Measurements from ENCODE around the gene GPHN.

The GPHN gene

GRCh38 chr14:66568220-66568619, 60.3 kb downstream of the GPHN start:
- Histone ChIP-seq H2AFZ (ENCODE audit: insufficient read depth, low read length, poor library complexity) (no peak overlapping the region), H3K4me3 (ENCODE audit: low read depth, low read length) (no peak overlapping the region), H3K23ac (ENCODE audit: low read length) (no peak overlapping the region), H2BK5ac (ENCODE audit: low read depth, low read length, poor library complexity) (no peak overlapping the region), H2BK12ac (ENCODE audit: low read length) (no peak overlapping the region), H3K14ac (ENCODE audit: low read length) (no peak overlapping the region), H3K18ac (ENCODE audit: low read length) (no peak overlapping the region), H4K91ac (ENCODE audit: low read depth, low read length) (no peak overlapping the region), H3K79me2 (ENCODE audit: control insufficient read depth, insufficient read depth, low read length, poor library complexity) (no peaks in the 10 kb centered on the region), H2AK5ac (ENCODE audit: low read length) (no peak overlapping the region), H3K9me3 (ENCODE audit: insufficient read depth, low read depth, low read length) (no peaks in the 10 kb centered on the region), H4K8ac (ENCODE audit: low read depth, low read length) (no peak overlapping the region), H3K79me1 (ENCODE audit: low read length) (no peaks in the 10 kb centered on the region), H3K36me3 (ENCODE audit: control insufficient read depth in 1 of 2, insufficient read depth in 2 of 2, low read length in 2 of 2) (no peaks in the 10 kb centered on the region), H3K27ac (ENCODE audit: low read depth, low read length) (no peak overlapping the region), H2BK120ac (ENCODE audit: insufficient read depth, low read length, poor library complexity) (no peak overlapping the region), H3K4me2 (ENCODE audit: low read length) (no peak overlapping the region), H3K4ac (ENCODE audit: low read depth, low read length) (no peak overlapping the region), H3K4me1 (ENCODE audit: control insufficient read depth in 1 of 2, insufficient read depth in 2 of 2, low read length in 2 of 2) (no peaks in the 10 kb centered on the region), H3K9ac (ENCODE audit: low read length) (no peak overlapping the region), H3K27me3 (ENCODE audit: insufficient read depth, low read length) (no peaks in the 10 kb centered on the region), H4K12ac (ENCODE audit: low read depth, low read length) (no peak overlapping the region)
- WGBS (ENCODE audit: extremely low coverage, insufficient coverage, insufficient read length), result no CpG with 5 or more reads among the region's 2 CpGs
- no peak for DNase-seq

GRCh38 chr14:66572826-66573225, 64.9 kb downstream of the GPHN start:
- no CpG with 5 or more reads among the region's 1 CpG for WGBS (ENCODE audit: extremely low coverage, insufficient coverage, insufficient read length)
- Histone ChIP-seq H4K8ac (ENCODE audit: low read depth, low read length) (no peak overlapping the region), H3K18ac (ENCODE audit: low read length) (no peak overlapping the region), H2BK5ac (ENCODE audit: low read depth, low read length, poor library complexity) (no peak overlapping the region), H3K79me1 (ENCODE audit: low read length) (no peaks in the 10 kb centered on the region), H2BK120ac (ENCODE audit: insufficient read depth, low read length, poor library complexity) (no peak overlapping the region), H3K4me2 (ENCODE audit: low read length) (no peak overlapping the region), H4K91ac (ENCODE audit: low read depth, low read length) (no peak overlapping the region), H3K14ac (ENCODE audit: low read length) (no peak overlapping the region), H2AFZ (ENCODE audit: insufficient read depth, low read length, poor library complexity) (no peak overlapping the region), H3K36me3 (ENCODE audit: control insufficient read depth in 1 of 2, insufficient read depth in 2 of 2, low read length in 2 of 2) (peaks cover 0 to 1% of the 10 kb centered on the region in 2 experiments), H2BK12ac (ENCODE audit: low read length) (no peak overlapping the region), H3K23ac (ENCODE audit: low read length) (no peak overlapping the region), H4K12ac (ENCODE audit: low read depth, low read length) (no peak overlapping the region), H3K4ac (ENCODE audit: low read depth, low read length) (no peak overlapping the region), H3K4me1 (ENCODE audit: control insufficient read depth in 1 of 2, insufficient read depth in 2 of 2, low read length in 2 of 2) (no peaks in the 10 kb centered on the region), H3K79me2 (ENCODE audit: control insufficient read depth, insufficient read depth, low read length, poor library complexity) (no peaks in the 10 kb centered on the region), H2AK5ac (ENCODE audit: low read length) (no peak overlapping the region), H3K4me3 (ENCODE audit: low read depth, low read length) (no peak overlapping the region), H3K9ac (ENCODE audit: low read length) (no peak overlapping the region), H3K27ac (ENCODE audit: low read depth, low read length) (no peak overlapping the region), H3K27me3 (ENCODE audit: insufficient read depth, low read length) (no peaks in the 10 kb centered on the region), H3K9me3 (ENCODE audit: insufficient read depth, low read depth, low read length) (peaks cover 7% of the 10 kb centered on the region)
- no peak for DNase-seq

GRCh38 chr14:66575014-66575413, 67.1 kb downstream of the GPHN start:
- H2AFZ ChIP-seq (ENCODE audit: insufficient read depth, low read length, poor library complexity), result no peak overlapping the region
- peaks cover 7% of the 10 kb centered on the region for H3K9me3 ChIP-seq (ENCODE audit: insufficient read depth, low read depth, low read length)
- H3K9ac ChIP-seq (ENCODE audit: low read length), result no peak overlapping the region
- no peak overlapping the region for H3K18ac ChIP-seq (ENCODE audit: low read length)
- WGBS (ENCODE audit: extremely low coverage, insufficient coverage, insufficient read length), result no CpG with 5 or more reads among the region's 2 CpGs
- no peak overlapping the region for H3K4me2 ChIP-seq (ENCODE audit: low read length)
- no peak overlapping the region for H3K4me3 ChIP-seq (ENCODE audit: low read depth, low read length)
- no peak overlapping the region for H4K12ac ChIP-seq (ENCODE audit: low read depth, low read length)
- no peaks in the 10 kb centered on the region for H3K27me3 ChIP-seq (ENCODE audit: insufficient read depth, low read length)
- H3K14ac ChIP-seq (ENCODE audit: low read length), result no peak overlapping the region
- no peaks in the 10 kb centered on the region for H3K79me2 ChIP-seq (ENCODE audit: control insufficient read depth, insufficient read depth, low read length, poor library complexity)
- H3K27ac ChIP-seq (ENCODE audit: low read depth, low read length), result no peak overlapping the region
- H2BK120ac ChIP-seq (ENCODE audit: insufficient read depth, low read length, poor library complexity), result no peak overlapping the region
- H2BK12ac ChIP-seq (ENCODE audit: low read length), result no peak overlapping the region
- no peak overlapping the region for H2AK5ac ChIP-seq (ENCODE audit: low read length)
- H4K8ac ChIP-seq (ENCODE audit: low read depth, low read length), result no peak overlapping the region
- H3K4me1 ChIP-seq (ENCODE audit: control insufficient read depth in 1 of 2, insufficient read depth in 2 of 2, low read length in 2 of 2), result no peaks in the 10 kb centered on the region
- H3K4ac ChIP-seq (ENCODE audit: low read depth, low read length), result no peak overlapping the region
- H3K23ac ChIP-seq (ENCODE audit: low read length), result no peak overlapping the region
- no peak overlapping the region for H2BK5ac ChIP-seq (ENCODE audit: low read depth, low read length, poor library complexity)
- H3K79me1 ChIP-seq (ENCODE audit: low read length), result no peaks in the 10 kb centered on the region
- H3K36me3 ChIP-seq (ENCODE audit: control insufficient read depth in 1 of 2, insufficient read depth in 2 of 2, low read length in 2 of 2), result peaks cover 0 to 1% of the 10 kb centered on the region in 2 experiments
- no peak for DNase-seq
- no peak overlapping the region for H4K91ac ChIP-seq (ENCODE audit: low read depth, low read length)

- Histone ChIP-seq H4K8ac (ENCODE audit: low read depth, low read length) (no peak overlapping the region), H3K4me1 (ENCODE audit: control insufficient read depth in 1 of 2, insufficient read depth in 2 of 2, low read length in 2 of 2) (no peaks in the 10 kb centered on the region), H3K79me1 (ENCODE audit: low read length) (no peaks in the 10 kb centered on the region), H3K27ac (ENCODE audit: low read depth, low read length) (no peak overlapping the region), H3K4me2 (ENCODE audit: low read length) (no peak overlapping the region), H3K27me3 (ENCODE audit: insufficient read depth, low read length) (no peaks in the 10 kb centered on the region), H2BK12ac (ENCODE audit: low read length) (no peak overlapping the region), H3K36me3 (ENCODE audit: control insufficient read depth in 1 of 2, insufficient read depth in 2 of 2, low read length in 2 of 2) (peaks cover 0 to 1% of the 10 kb centered on the region in 2 experiments), H3K4ac (ENCODE audit: low read depth, low read length) (no peak overlapping the region), H2AK5ac (ENCODE audit: low read length) (no peak overlapping the region), H3K23ac (ENCODE audit: low read length) (no peak overlapping the region), H3K79me2 (ENCODE audit: control insufficient read depth, insufficient read depth, low read length, poor library complexity) (no peaks in the 10 kb centered on the region), H2AFZ (ENCODE audit: insufficient read depth, low read length, poor library complexity) (no peak overlapping the region), H3K14ac (ENCODE audit: low read length) (no peak overlapping the region), H4K91ac (ENCODE audit: low read depth, low read length) (no peak overlapping the region), H3K9me3 (ENCODE audit: insufficient read depth, low read depth, low read length) (peaks cover 7% of the 10 kb centered on the region), H4K12ac (ENCODE audit: low read depth, low read length) (no peak overlapping the region), H2BK120ac (ENCODE audit: insufficient read depth, low read length, poor library complexity) (no peak overlapping the region), H3K4me3 (ENCODE audit: low read depth, low read length) (no peak overlapping the region), H2BK5ac (ENCODE audit: low read depth, low read length, poor library complexity) (no peak overlapping the region), H3K9ac (ENCODE audit: low read length) (no peak overlapping the region), H3K18ac (ENCODE audit: low read length) (no peak overlapping the region)
- no CpG with 5 or more reads among the region's 1 CpG for WGBS (ENCODE audit: extremely low coverage, insufficient coverage, insufficient read length)
- no peak for DNase-seq
Observed at GRCh38 chr14:66575939-66576338, 68.0 kb downstream of the GPHN start.

All from trophoblast cell (in vitro differentiated cells and primary cell).